ENCODE results near the gene MME. TPM values are rescaled to one million over a fixed set of nuclear protein-coding genes. Genes with fewer than 3 reads are reported as not detected.

MME gene
- total RNA-seq, 2 experiments from 2014 or later: 84.4 to 118 TPM

GRCh38 chr3:155225417-155225816 lies 145.3 kb downstream of the MME start:
- POLR2A ChIA-PET: interaction anchor here (0.7 to 0.9 kb wide), 3 partner anchors 23 to 568 kb away, joined by 3 to 4 read pairs (median 3); no protein-coding TSS in a partner anchor
- intact Hi-C loops (cut with micrococcal nuclease; ENCODE audit: unreplicated experiment): no loop called here

DNA sequence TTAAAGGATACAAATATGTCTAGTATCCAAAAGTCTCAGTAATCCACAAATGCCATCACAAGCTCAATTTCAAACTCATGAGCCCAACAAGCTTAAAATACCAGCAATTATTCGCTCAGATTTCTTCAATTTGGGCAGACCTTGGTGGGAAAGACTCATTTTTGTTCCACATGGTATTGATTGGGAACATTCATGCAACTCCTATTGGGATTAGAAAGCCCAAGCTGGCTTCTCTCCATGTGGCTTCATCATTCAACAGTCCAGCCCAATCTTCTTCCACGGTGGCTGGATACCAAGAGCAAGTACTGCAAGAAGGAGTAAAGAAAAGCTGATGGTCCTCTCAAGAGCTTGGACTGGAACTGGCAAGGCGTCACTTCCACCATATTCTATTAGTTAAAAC lies 147.0 kb downstream of the MME start:
- Histone ChIP-seq H2AFZ (ENCODE audit: low read length) (no peak overlapping the region), H3K4me2 (ENCODE audit: low read length) (no peak overlapping the region), H3K27ac (ENCODE audit: low read depth, low read length, poor library complexity, severe bottlenecking) (no peak overlapping the region), H3K4me3 (ENCODE audit: low read depth, low read length, poor library complexity, severe bottlenecking) (no peak overlapping the region), H3K36me3 (ENCODE audit: insufficient read depth, low read length) (no peaks in the 10 kb centered on the region), H3K79me2 (ENCODE audit: insufficient read depth, low read depth, low read length) (no peaks in the 10 kb centered on the region), H4K20me1 (ENCODE audit: insufficient read depth, low read length) (no peaks in the 10 kb centered on the region), H3K9me2 (ENCODE audit: insufficient read depth, low read length) (no peaks in the 10 kb centered on the region), H3K9me3 (ENCODE audit: low read length) (no peaks in the 10 kb centered on the region), H3K4me1 (ENCODE audit: insufficient read depth, low read length, poor library complexity, severe bottlenecking) (no peaks in the 10 kb centered on the region)
- no TSS peak for BruUV-seq (replicated peaks)
- TF ChIP-seq, protein P1, sequence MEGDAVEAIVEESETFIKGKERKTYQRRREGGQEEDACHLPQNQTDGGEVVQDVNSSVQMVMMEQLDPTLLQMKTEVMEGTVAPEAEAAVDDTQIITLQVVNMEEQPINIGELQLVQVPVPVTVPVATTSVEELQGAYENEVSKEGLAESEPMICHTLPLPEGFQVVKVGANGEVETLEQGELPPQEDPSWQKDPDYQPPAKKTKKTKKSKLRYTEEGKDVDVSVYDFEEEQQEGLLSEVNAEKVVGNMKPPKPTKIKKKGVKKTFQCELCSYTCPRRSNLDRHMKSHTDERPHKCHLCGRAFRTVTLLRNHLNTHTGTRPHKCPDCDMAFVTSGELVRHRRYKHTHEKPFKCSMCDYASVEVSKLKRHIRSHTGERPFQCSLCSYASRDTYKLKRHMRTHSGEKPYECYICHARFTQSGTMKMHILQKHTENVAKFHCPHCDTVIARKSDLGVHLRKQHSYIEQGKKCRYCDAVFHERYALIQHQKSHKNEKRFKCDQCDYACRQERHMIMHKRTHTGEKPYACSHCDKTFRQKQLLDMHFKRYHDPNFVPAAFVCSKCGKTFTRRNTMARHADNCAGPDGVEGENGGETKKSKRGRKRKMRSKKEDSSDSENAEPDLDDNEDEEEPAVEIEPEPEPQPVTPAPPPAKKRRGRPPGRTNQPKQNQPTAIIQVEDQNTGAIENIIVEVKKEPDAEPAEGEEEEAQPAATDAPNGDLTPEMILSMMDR (conservative IDR thresholded peaks at IDR 0.05; ENCODE audit: low read length): no peak
- TF ChIP-seq EZH2phosphoT487 (IDR thresholded peaks at IDR 0.05; ENCODE audit: borderline replicate concordance, low read depth, low read length): no peak
- CTCF ChIA-PET (ENCODE audit: unreplicated experiment): no interaction called here
- intact Hi-C loops (cut with micrococcal nuclease; ENCODE audit: unreplicated experiment): no loop called here
- POLR2A ChIA-PET: interaction anchor here (0.7 to 1.5 kb wide), 3 partner anchors 8 to 496 kb away, joined by 3 to 4 read pairs (median 3); no protein-coding TSS in a partner anchor
- DNase-seq (ENCODE audit: low spot score): no peak

More at GRCh38 chr3:155225417-155225816, 145.3 kb downstream of the MME start:
- Histone ChIP-seq H3K36me3 (ENCODE audit: insufficient read depth, low read length) (no peaks in the 10 kb centered on the region), H2AFZ (ENCODE audit: low read length) (no peak overlapping the region), H3K9me2 (ENCODE audit: insufficient read depth, low read length) (no peaks in the 10 kb centered on the region), H3K79me2 (ENCODE audit: insufficient read depth, low read depth, low read length) (no peaks in the 10 kb centered on the region), H3K9me3 (ENCODE audit: low read length) (no peaks in the 10 kb centered on the region), H3K27ac (ENCODE audit: low read depth, low read length, poor library complexity, severe bottlenecking) (no peak overlapping the region), H3K4me1 (ENCODE audit: insufficient read depth, low read length, poor library complexity, severe bottlenecking) (no peaks in the 10 kb centered on the region), H4K20me1 (ENCODE audit: insufficient read depth, low read length) (no peaks in the 10 kb centered on the region), H3K4me3 (ENCODE audit: low read depth, low read length, poor library complexity, severe bottlenecking) (no peak overlapping the region), H3K4me2 (ENCODE audit: low read length) (no peak overlapping the region)
- no TSS peak for BruUV-seq (replicated peaks)
- DNase-seq (ENCODE audit: low spot score): no peak
- TF ChIP-seq, protein P1 (conservative IDR thresholded peaks at IDR 0.05; ENCODE audit: low read length): no peak
- no peak for TF ChIP-seq EZH2phosphoT487 (IDR thresholded peaks at IDR 0.05; ENCODE audit: borderline replicate concordance, low read depth, low read length)
- CTCF ChIA-PET (ENCODE audit: unreplicated experiment): no interaction called here

DNA sequence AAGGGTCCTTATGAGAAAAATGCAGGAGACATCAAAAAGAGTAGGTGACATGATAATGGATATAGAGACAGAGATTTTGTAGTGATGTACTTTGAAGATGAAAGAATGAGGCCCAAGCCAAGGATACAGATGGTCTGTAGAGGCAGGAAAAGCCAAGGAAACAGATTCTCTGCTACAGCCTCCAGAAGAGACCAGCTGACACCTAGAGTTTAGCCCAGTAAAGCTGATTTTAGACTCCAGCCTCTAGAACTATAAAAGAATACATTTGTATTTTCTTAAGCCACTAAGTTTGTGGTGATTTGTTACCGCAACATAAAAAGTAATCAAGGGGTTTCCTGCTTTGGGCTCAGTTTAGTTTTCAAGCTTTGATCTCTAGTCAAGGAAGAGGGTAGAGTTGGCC lies 148.6 kb downstream of the MME start:
- no peak for DNase-seq (ENCODE audit: low spot score)
- no peaks in the 10 kb centered on the region for H3K9me3 ChIP-seq (ENCODE audit: low read length)
- CTCF ChIA-PET (ENCODE audit: unreplicated experiment): no interaction called here
- peaks cover 7% of the 10 kb centered on the region for H3K4me1 ChIP-seq (ENCODE audit: insufficient read depth, low read length, poor library complexity, severe bottlenecking)
- no peak overlapping the region for H2AFZ ChIP-seq (ENCODE audit: low read length)
- TF ChIP-seq, protein P1 (conservative IDR thresholded peaks at IDR 0.05; ENCODE audit: low read length): no peak
- TF ChIP-seq EZH2phosphoT487 (IDR thresholded peaks at IDR 0.05; ENCODE audit: borderline replicate concordance, low read depth, low read length): no peak
- H3K36me3 ChIP-seq (ENCODE audit: insufficient read depth, low read length): no peaks in the 10 kb centered on the region
- H3K4me2 ChIP-seq (ENCODE audit: low read length): no peak overlapping the region
- no peaks in the 10 kb centered on the region for H3K79me2 ChIP-seq (ENCODE audit: insufficient read depth, low read depth, low read length)
- H3K4me3 ChIP-seq (ENCODE audit: low read depth, low read length, poor library complexity, severe bottlenecking): no peak overlapping the region
- POLR2A ChIA-PET: interaction anchor here (0.7 to 2.2 kb wide), 2 partner anchors 15 to 713 kb away, joined by 3 to 8 read pairs; no protein-coding TSS in a partner anchor
- no TSS peak for BruUV-seq (replicated peaks)
- H3K9me2 ChIP-seq (ENCODE audit: insufficient read depth, low read length): no peaks in the 10 kb centered on the region
- no peak overlapping the region for H3K27ac ChIP-seq (ENCODE audit: low read depth, low read length, poor library complexity, severe bottlenecking)
- intact Hi-C loops (cut with micrococcal nuclease; ENCODE audit: unreplicated experiment): no loop called here
- H4K20me1 ChIP-seq (ENCODE audit: insufficient read depth, low read length): no peaks in the 10 kb centered on the region
